ENCODE results near the gene NOP58. TPM values are rescaled to one million over a fixed set of nuclear protein-coding genes. Genes with fewer than 3 reads are reported as not detected.
A peak's percentile ranks its signal among the peaks of the same experiment; 100 is the strongest.

Gene NOP58
- total and polyA plus RNA-seq, 2 of the 8 experiments (the other 6 are each of a cell fraction or from before 2014, with no cell fraction given), result 41.5 to 133 TPM

- H3K9me3 ChIP-seq (ENCODE audit: insufficient read depth in 2 of 2, low read depth in 1 of 2, low read length in 1 of 2), result no peaks in the 10 kb centered on the region; a peak in 1 of 4 replicates
- no peak overlapping the region for H2AFZ ChIP-seq (ENCODE audit: low read length)
- H4K8ac ChIP-seq (ENCODE audit: extremely low read depth, insufficient read depth, low read length), result no peak overlapping the region
- DNase-seq (ENCODE audit: low read depth in 1 of 2, low spot score in 2 of 2) (peak; percentile 72 to 79), FAIRE-seq (peak; percentile 94)
- H2BK12ac ChIP-seq (ENCODE audit: low read depth, low read length), result peak overlapping the region; percentile 94
- H3K18ac ChIP-seq (ENCODE audit: extremely low read depth, low read length), result peak overlapping the region; percentile 66; the same call in 1 of the 2 replicates
- H3K27ac ChIP-seq (ENCODE audit: low read depth, low read length), result peak overlapping the region; percentile 66; the same call in 1 of the 2 replicates
- 0 out of 2 replicates have a peak overlapping the region, but pooled peaks have one; percentile 19 for H2BK15ac ChIP-seq (ENCODE audit: low read length)
- H3K9ac ChIP-seq (replicated peaks in 1 of 4; ENCODE audit: extremely low read depth in 1 of 4, low read depth in 3 of 4, low read length in 3 of 4), result peak overlapping the region in 2 of 4 experiments; percentile 22 to 45; a peak in 2 of 7 replicates
- peak overlapping the region in 1 of 4 experiments; percentile 41; a peak in 3 of 8 replicates for H3K4me3 ChIP-seq (ENCODE audit: extremely low read depth in 1 of 4, insufficient read depth in 2 of 4, low read depth in 3 of 4, low read length in 4 of 4)
- H3K56ac ChIP-seq (replicated peaks; ENCODE audit: insufficient read length, low read depth, low read length), result no peak overlapping the region
- H2AK5ac ChIP-seq (ENCODE audit: low read depth, low read length), result peak overlapping the region; percentile 77; the same call in 1 of the 2 replicates
- CTCF ChIA-PET (ENCODE audit: partially characterized antibody), result interaction anchor here (0.7 to 1.4 kb wide), 3 partner anchors 13 to 84 kb away, joined by 3 read pairs; no protein-coding TSS in a partner anchor
- peak overlapping the region; percentile 41 for H2BK120ac ChIP-seq (replicated peaks; ENCODE audit: low read depth, low read length)
- no peaks in the 10 kb centered on the region for H3K79me2 ChIP-seq (ENCODE audit: control insufficient read depth in 1 of 2, insufficient read depth in 2 of 2, low read length in 2 of 2)
- peaks cover 2 to 8% (median 6%) of the 10 kb centered on the region in 4 experiments; a peak in 6 of 7 replicates for H3K4me1 ChIP-seq (replicated peaks in 1 of 4; ENCODE audit: control insufficient read depth in 3 of 4, insufficient read depth in 4 of 4, low read length in 3 of 4)
- H3K36me3 ChIP-seq (ENCODE audit: control insufficient read depth in 2 of 4, insufficient read depth in 4 of 4, low read length in 3 of 4), result no peaks in the 10 kb centered on the region
- no peak overlapping the region for H3K14ac ChIP-seq (ENCODE audit: insufficient read length)
- no peak overlapping the region for H3K23ac ChIP-seq (ENCODE audit: insufficient read length)
- WGBS, 2 experiments (ENCODE audit: extremely low coverage in 1 of 2, insufficient coverage in 1 of 2, insufficient read length in 1 of 2, insufficient replicate concordance in 2 of 2, low coverage in 1 of 2, low lambda C conversion rate in 2 of 2, missing lambda C conversion rate in 1 of 2), result 32% methylated on average over 10 of the region's 10 CpGs; no CpG with 5 or more reads in 1 of the 2 experiments
- no peaks in the 10 kb centered on the region for H3K23me2 ChIP-seq (ENCODE audit: low read depth, low read length)
- peak overlapping the region; percentile 46 to 55 for H3K4me2 ChIP-seq (ENCODE audit: insufficient read depth in 1 of 2, low read depth in 2 of 2, low read length in 2 of 2)
- no peaks in the 10 kb centered on the region for H3K27me3 ChIP-seq (replicated peaks in 1 of 4; ENCODE audit: control insufficient read depth in 3 of 4, extremely low read depth in 1 of 4, insufficient read depth in 3 of 4, low read length in 3 of 4)
- H4K5ac ChIP-seq (ENCODE audit: insufficient read length, low read depth, low read length), result peak overlapping the region; percentile 42
- POLR2A ChIA-PET (ENCODE audit: partially characterized antibody), result interaction anchor here (0.7 to 6.5 kb wide), 8 partner anchors 12 to 29 kb away, joined by 3 to 46 read pairs (median 4); partner anchors contain the start of gene SUMO1
- H4K20me1 ChIP-seq (replicated peaks in 1 of 2; ENCODE audit: control insufficient read depth in 1 of 2, insufficient read depth in 2 of 2, low read length in 2 of 2), result no peaks in the 10 kb centered on the region
- no peaks in the 10 kb centered on the region for H3K79me1 ChIP-seq (ENCODE audit: low read depth, low read length)
- peak overlapping the region; percentile 17; the same call in 1 of the 2 replicates for H2BK20ac ChIP-seq (ENCODE audit: low read length)
- peak overlapping the region; percentile 74; the same call in 1 of the 2 replicates for H2BK5ac ChIP-seq (ENCODE audit: low read depth, low read length)
- no peak overlapping the region for H3K4ac ChIP-seq (replicated peaks; ENCODE audit: insufficient read length, low read depth, low read length)
- peak overlapping the region; percentile 13 for H4K91ac ChIP-seq (replicated peaks; ENCODE audit: insufficient read length, low read length)
- no peak for TF ChIP-seq CTBP2 (IDR thresholded peaks at IDR 0.05; ENCODE audit: borderline replicate concordance, insufficient read depth, insufficient read length, low read length)
- no peak for TF ChIP-seq KDM1A (IDR thresholded peaks at IDR 0.05; ENCODE audit: borderline replicate concordance, low read length)
- TF ChIP-seq HDAC6 (IDR thresholded peaks at IDR 0.05; ENCODE audit: low read depth, low read length), result no peak
- no peak for TF ChIP-seq JUND (IDR thresholded peaks at IDR 0.05; ENCODE audit: low read length)
- peak; percentile 13; the same call in 1 of the 2 replicates for TF ChIP-seq EGR1 (IDR thresholded peaks at IDR 0.05; ENCODE audit: borderline replicate concordance, low read depth, low read length)
- TF ChIP-seq, protein P1, sequence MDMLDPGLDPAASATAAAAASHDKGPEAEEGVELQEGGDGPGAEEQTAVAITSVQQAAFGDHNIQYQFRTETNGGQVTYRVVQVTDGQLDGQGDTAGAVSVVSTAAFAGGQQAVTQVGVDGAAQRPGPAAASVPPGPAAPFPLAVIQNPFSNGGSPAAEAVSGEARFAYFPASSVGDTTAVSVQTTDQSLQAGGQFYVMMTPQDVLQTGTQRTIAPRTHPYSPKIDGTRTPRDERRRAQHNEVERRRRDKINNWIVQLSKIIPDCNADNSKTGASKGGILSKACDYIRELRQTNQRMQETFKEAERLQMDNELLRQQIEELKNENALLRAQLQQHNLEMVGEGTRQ (IDR thresholded peaks at IDR 0.05; ENCODE audit: low read length), result no peak
- no peak for TF ChIP-seq GABPA (IDR thresholded peaks at IDR 0.05; ENCODE audit: borderline replicate concordance, insufficient read depth, low read length)
- TF ChIP-seq KDM5A (IDR thresholded peaks at IDR 0.05; ENCODE audit: low read length), result no peak
- no peak for TF ChIP-seq RXRA (IDR thresholded peaks at IDR 0.05; ENCODE audit: insufficient read depth, low read depth, low read length)
- TF ChIP-seq POLR2AphosphoS5 (IDR thresholded peaks at IDR 0.05; ENCODE audit: low read depth, low read length), result no peak; the same call in 1 of the 2 replicates
Observed at GRCh38 chr2:202249521-202250253, 15.9 kb upstream of the NOP58 start.

Data from H1 (cell line).